ENCODE data around the gene TEDC1. TPM values are rescaled to one million over a fixed set of nuclear protein-coding genes. Genes with fewer than 3 reads are reported as not detected.

TEDC1 gene
- total and polyA plus RNA-seq, 5 experiments from 2014 or later = 7.2 to 25.0 (median 10.1) TPM

DNA sequence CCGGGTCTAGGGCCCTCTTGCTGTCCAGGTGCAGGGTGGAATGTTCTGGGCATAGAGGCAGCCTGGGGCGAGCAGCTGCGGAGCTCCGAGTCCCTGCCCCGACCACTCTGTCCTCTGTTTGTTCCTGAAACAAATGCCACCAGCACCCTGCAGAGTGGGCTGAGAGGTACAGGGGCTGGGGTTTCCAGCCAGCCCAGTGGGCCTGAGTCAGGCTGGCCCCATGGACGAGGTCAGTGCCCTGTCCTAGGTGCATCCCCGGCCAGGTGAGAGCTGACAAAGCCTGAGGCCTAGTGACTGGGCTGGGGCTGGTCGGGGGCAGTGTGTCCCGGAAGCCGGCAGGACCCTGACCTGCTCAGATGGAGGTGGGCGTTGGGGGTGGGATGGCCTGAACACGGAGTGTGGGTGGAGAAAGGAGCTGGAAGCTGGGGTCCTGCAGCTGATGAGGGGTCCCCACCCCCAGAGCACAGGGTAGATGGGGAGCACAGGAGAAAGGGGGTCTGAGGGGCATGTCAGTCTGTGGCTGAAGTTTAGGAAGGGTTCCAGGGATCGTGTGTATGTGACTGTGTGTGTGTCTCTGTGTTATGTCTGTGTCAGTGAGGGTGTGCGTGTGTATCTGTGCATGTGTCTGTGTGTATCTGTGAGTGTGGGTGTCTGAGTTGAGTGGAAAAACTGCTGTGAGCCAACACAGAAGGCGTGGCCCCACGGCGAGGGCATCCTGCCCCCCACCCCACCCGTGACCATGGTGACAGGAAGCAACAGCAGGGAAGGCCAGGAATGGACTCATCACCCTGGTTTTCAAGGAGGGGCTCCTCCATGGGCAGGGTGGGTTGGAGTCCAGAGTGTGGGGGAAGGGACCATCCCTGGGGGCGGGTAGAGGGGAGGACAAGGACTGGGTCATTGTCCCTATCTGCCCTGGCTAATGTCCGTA is 6.7 kb upstream of the TEDC1 start:
- Mint-ChIP-seq H3K9me3 (no peaks in the 10 kb centered on the region), H3K27me3 (no peaks in the 10 kb centered on the region), H3K4me1 (peaks cover 32 to 81% (median 66%) of the 10 kb centered on the region in 4 donors), H3K27ac (peak overlapping the region; percentile 95 to 100 (median 98)), H3K36me3 (no peaks in the 10 kb centered on the region), H3K4me3 (peak overlapping the region; percentile 20 to 88 (median 68))
- DNase-seq (peak in 8 of 10 donors; percentile 54 to 93 (median 76)), ATAC-seq (peak; percentile 11 to 16)
- POLR2A ChIA-PET = no interaction called here

DNA sequence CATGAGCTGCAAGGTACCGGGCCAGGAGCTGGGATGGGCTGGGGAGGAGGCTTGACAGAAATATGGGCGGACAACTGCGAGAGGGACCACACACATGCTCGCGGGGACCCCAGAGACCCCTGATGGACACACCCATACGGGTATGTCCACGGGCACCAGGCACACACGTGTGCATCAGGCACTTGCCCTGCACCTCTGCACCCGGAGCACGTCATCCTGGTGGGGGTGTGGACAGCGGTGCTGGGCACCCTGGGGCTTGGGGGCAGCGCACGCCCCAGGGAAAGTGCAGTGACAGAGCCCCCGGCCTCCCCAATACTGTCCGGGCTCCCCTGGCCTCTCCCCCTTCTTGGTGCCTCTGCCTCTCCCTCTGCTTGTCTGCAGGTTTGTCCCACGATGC is 6.1 kb upstream of the TEDC1 start:
- no peaks in the 10 kb centered on the region for H3K36me3 Mint-ChIP-seq
- DNase-seq = peak in 1 of 10 donors; percentile 27
- H3K27ac Mint-ChIP-seq = peak overlapping the region; percentile 95 to 100 (median 98)
- peak overlapping the region in 6 of 10 donors; percentile 64 to 88 (median 74) for H3K4me3 Mint-ChIP-seq
- POLR2A ChIA-PET = no interaction called here
- no peaks in the 10 kb centered on the region for H3K27me3 Mint-ChIP-seq
- H3K9me3 Mint-ChIP-seq = no peaks in the 10 kb centered on the region
- peaks cover 32 to 82% (median 63%) of the 10 kb centered on the region in 4 donors for H3K4me1 Mint-ChIP-seq
- ATAC-seq = no peak

DNA sequence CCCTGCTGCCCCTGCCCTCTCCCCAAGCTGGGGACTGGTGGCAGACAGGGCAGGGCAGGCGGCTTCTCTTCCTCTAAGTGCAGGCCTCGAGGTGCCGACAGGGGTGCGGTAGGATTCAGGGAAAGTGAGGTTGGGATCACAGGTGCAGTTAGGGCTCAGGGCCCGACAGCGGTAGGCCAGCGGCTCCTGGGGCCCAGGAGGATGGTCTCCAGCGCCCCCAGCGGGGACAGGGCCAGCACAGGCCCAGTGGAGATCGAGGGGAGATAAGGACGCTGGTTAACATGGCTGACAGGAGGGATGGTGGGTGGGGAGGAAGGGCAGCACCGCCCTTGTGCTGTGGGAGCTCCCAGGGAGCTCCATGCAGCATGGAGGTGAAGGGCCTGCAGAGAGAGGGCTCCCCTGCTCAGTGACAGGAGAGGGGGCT is 5.3 kb upstream of the TEDC1 start:
- peaks cover 0 to 1% (median 0%) of the 10 kb centered on the region in 5 donors for H3K27me3 Mint-ChIP-seq
- peaks cover 28 to 74% (median 56%) of the 10 kb centered on the region in 4 donors for H3K4me1 Mint-ChIP-seq
- H3K27ac Mint-ChIP-seq = peak overlapping the region; percentile 68 to 100 (median 98)
- ATAC-seq = no peak
- peak overlapping the region; percentile 36 to 88 (median 64) for H3K4me3 Mint-ChIP-seq
- peak in 8 of 10 donors; percentile 41 to 78 (median 55) for DNase-seq
- no peaks in the 10 kb centered on the region for H3K9me3 Mint-ChIP-seq
- H3K36me3 Mint-ChIP-seq = no peaks in the 10 kb centered on the region
- POLR2A ChIA-PET = interaction anchor here (1.2 kb wide), 1 partner anchor 8 kb away, joined by 3 read pairs; no protein-coding TSS in a partner anchor

DNA sequence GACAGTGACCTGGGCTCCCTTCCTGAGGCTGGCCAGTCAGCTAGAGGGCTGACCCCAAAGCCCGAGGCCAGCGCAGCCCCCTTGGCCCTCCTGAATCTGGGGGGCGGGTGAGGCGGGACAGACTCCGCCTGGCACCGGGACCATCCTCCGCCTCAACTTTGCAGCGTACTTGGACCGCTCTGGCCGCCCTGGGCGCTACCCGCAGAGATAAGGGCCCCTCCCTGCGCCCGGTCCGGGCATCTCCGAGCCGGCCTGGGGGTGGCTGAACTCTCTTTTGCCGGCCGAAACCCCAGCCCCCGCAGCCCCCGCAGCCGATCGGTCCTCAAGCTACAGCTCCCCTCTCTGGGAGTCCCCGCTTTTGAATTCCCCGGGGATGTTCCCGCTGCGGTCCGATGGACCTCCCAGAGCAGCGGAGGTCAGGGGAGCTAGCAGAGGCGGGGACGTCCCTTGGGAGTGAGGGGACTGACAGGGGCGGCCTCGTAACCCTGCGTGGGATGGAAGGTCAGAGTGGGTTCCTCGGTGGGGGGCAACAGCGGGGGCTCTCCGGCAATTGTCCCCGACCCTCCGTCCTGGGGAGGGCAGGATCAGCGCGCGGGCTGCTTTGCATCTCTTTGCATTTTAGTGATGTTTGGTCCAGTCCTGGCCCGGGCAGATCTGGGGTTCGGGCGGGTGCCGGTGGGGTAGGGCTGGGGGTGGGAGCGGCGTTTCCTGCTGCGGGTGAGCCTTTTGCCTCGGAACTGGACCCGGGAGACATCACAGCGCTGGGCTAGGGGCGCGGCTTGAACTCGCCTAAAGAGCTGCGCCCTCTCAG is 4.7 kb upstream of the TEDC1 start, which contains the start of gene CRIP1:
CRIP1 (plus strand) TSS at position 724 of the 811 bp plus-strand sequence. CDS start 374 bp downstream, outside the sequence.
- Mint-ChIP-seq H3K36me3 (no peaks in the 10 kb centered on the region), H3K4me3 (peak within 1 kb of the TSS; percentile 77 to 96 (median 88)), H3K9me3 (no peaks in the 10 kb centered on the region), H3K4me1 (peaks cover 23 to 68% (median 52%) of the 10 kb centered on the region in 4 donors), H3K27me3 (peaks cover 0 to 4% (median 0%) of the 10 kb centered on the region in 5 donors), H3K27ac (peak within 1 kb of the TSS; percentile 87 to 100 (median 98))
- POLR2A ChIA-PET = interaction anchor here (1.2 kb wide), 1 partner anchor 9 kb away, joined by 3 read pairs; no protein-coding TSS in a partner anchor
- DNase-seq = peak in 1 of 10 donors; percentile 16
- ATAC-seq = no peak

DNA sequence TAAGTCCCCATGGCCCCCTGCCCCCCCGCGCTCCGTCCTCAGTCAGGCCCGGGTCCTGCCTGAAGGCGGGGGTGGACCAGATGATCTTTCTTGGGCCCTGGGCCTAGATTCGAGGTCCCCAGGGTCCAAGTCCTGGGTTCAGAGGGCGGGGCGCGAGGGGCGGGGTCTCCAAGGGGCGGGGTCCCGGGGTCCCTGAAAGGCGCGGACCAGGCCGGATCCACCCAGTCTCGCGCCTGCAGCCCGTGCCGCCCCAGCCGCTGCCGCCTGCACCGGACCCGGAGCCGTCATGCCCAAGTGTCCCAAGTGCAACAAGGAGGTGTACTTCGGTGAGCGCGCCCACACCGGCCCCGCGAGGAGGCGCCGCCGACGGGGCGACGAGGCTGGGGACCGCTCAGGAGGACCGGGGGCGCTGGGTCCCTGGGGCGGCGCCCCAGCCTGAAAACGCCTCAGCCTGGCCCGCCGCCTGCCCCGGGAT is 4.0 kb upstream of the TEDC1 start:
- Mint-ChIP-seq H3K4me3 (peak overlapping the region; percentile 61 to 96 (median 88)), H3K36me3 (no peaks in the 10 kb centered on the region), H3K9me3 (no peaks in the 10 kb centered on the region), H3K4me1 (peaks cover 24 to 68% (median 51%) of the 10 kb centered on the region in 4 donors), H3K27ac (peak overlapping the region in 9 of 10 donors; percentile 96 to 100 (median 99)), H3K27me3 (peaks cover 0 to 4% (median 0%) of the 10 kb centered on the region in 5 donors)
- ATAC-seq (no peak), DNase-seq (peak in 6 of 10 donors; percentile 40 to 76 (median 48))
- POLR2A ChIA-PET = interaction anchor here (1.2 kb wide), 1 partner anchor 9 kb away, joined by 3 read pairs; no protein-coding TSS in a partner anchor

DNA sequence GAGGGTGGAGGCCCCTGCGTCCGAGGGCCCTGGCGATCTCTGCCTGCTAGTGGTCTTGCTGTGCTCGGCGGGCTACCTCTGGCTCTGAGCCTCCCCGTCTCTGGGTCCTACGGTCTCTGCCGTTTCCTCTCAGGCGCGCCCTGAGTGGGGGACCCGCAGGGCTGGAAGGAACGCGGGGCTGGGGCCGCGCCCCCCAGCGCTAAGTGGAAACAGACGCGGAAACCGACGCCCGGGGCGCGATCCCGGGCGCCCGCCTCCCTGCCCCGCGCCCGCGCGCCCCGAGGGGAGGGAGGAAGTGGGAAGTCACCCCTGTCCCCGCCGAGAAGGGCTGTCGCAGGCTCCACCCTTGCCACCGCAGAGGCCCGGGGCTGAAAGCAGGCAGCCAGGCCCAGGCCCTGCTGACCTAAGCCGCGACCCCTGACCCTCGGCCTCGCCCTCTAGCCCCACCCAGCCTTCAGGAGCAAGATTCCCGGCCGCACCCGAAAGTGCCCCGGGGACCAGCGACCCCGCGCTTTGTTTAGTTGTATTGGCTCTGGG is 3.5 kb upstream of the TEDC1 start:
- ATAC-seq (peak; percentile 5 to 6), DNase-seq (peak; percentile 72 to 90 (median 82))
- H3K27me3 Mint-ChIP-seq = peaks cover 0 to 4% (median 0%) of the 10 kb centered on the region in 5 donors
- H3K9me3 Mint-ChIP-seq = no peaks in the 10 kb centered on the region
- H3K4me1 Mint-ChIP-seq = peaks cover 19 to 64% (median 47%) of the 10 kb centered on the region in 4 donors
- peak overlapping the region; percentile 77 to 96 (median 88) for H3K4me3 Mint-ChIP-seq
- H3K36me3 Mint-ChIP-seq = no peaks in the 10 kb centered on the region
- POLR2A ChIA-PET = interaction anchor here (3.0 kb wide), 1 partner anchor 15 kb away, joined by 16 read pairs; no protein-coding TSS in a partner anchor
- H3K27ac Mint-ChIP-seq = peak overlapping the region; percentile 81 to 100 (median 97)

DNA sequence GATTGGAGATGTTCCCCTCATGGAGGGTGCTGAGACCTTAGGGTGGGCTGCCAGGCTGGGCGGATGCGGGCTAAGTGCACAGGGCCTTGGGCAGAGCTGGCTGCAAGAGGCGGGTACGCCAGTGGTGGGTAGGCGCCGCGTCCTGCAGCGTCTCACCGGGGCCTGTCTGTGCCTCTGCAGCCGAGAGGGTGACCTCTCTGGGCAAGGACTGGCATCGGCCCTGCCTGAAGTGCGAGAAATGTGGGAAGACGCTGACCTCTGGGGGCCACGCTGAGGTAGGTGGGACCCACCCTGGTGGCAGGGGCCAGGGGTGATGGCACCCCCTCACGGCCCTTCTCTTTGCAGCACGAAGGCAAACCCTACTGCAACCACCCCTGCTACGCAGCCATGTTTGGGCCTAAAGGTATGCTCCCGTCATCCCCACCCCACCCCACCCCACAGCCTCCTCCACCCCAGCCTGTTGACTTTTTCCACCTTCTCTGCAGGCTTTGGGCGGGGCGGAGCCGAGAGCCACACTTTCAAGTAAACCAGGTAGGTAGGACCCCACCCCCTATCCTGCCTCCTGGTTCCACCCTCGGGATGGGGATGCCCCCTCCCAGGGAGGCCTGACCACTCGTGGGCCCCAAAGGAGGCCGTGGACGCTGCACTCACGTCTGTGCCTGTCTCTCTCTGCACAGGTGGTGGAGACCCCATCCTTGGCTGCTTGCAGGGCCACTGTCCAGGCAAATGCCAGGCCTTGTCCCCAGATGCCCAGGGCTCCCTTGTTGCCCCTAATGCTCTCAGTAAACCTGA is 2.9 kb upstream of the TEDC1 start:
- peaks cover 0 to 4% (median 0%) of the 10 kb centered on the region in 5 donors for H3K27me3 Mint-ChIP-seq
- POLR2A ChIA-PET = interaction anchor here (1.6 to 5.3 kb wide), 5 partner anchors 9 to 90 kb away, joined by 4 to 165 read pairs (median 30); partner anchors contain the start of genes TEX22 and TMEM121
- H3K9me3 Mint-ChIP-seq = no peaks in the 10 kb centered on the region
- no peak for ATAC-seq
- peak overlapping the region; percentile 77 to 96 (median 88) for H3K4me3 Mint-ChIP-seq
- DNase-seq = peak in 4 of 10 donors; percentile 18 to 75 (median 32)
- peaks cover 19 to 58% (median 44%) of the 10 kb centered on the region in 4 donors for H3K4me1 Mint-ChIP-seq
- peak overlapping the region; percentile 81 to 100 (median 98) for H3K27ac Mint-ChIP-seq
- H3K36me3 Mint-ChIP-seq = no peaks in the 10 kb centered on the region

DNA sequence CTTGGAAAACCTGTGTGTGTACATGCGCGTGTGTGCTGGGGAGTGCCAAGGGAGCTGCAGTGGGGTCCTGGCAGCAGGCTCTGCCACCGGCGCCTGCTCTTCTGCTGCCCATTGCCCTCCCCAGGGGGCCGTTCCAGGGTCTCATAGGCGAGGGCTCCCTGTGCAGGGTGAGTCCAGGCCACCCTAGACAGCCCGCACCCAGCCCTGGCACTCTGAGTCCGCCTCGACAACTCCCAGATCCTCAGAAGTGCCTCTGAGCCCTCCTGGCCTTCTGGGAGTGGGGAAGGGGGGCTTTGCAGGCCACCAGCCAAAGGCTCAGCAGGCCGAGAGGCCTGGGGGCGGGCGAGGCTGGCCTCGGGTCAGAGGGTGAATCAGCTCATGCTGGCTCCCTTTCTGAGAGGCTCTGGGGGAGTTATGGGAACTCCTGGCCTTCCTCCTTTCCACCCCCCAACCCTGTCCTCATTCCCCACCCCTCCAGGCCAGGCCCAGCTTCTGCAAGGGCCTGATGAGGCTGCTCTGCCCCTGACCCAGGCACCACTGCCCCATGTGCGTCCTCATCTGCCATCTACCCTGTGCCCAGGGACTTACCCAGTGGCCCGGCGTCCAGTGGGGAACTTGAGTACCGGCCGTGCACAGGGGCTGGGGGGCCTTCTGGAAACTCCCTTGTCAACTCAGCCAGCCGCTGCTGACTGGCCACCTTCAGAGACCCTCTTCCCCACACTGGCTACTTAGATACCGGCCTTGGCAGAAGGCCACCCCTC is 2.1 kb upstream of the TEDC1 start:
- POLR2A ChIA-PET = interaction anchor here (0.6 to 5.3 kb wide), 18 partner anchors 10 to 736 kb away, joined by 3 to 165 read pairs (median 4); partner anchors contain the start of genes PACS2, SIVA1, TEX22 and TMEM121
- ATAC-seq = no peak
- DNase-seq = peak in 2 of 10 donors; percentile 11 to 13
- H3K27ac Mint-ChIP-seq = peak overlapping the region; percentile 92 to 100 (median 99)
- H3K9me3 Mint-ChIP-seq = no peaks in the 10 kb centered on the region
- peaks cover 19 to 54% (median 44%) of the 10 kb centered on the region in 4 donors for H3K4me1 Mint-ChIP-seq
- no peaks in the 10 kb centered on the region for H3K36me3 Mint-ChIP-seq
- peaks cover 0 to 4% (median 0%) of the 10 kb centered on the region in 5 donors for H3K27me3 Mint-ChIP-seq
- peak overlapping the region; percentile 81 to 96 (median 90) for H3K4me3 Mint-ChIP-seq

DNA sequence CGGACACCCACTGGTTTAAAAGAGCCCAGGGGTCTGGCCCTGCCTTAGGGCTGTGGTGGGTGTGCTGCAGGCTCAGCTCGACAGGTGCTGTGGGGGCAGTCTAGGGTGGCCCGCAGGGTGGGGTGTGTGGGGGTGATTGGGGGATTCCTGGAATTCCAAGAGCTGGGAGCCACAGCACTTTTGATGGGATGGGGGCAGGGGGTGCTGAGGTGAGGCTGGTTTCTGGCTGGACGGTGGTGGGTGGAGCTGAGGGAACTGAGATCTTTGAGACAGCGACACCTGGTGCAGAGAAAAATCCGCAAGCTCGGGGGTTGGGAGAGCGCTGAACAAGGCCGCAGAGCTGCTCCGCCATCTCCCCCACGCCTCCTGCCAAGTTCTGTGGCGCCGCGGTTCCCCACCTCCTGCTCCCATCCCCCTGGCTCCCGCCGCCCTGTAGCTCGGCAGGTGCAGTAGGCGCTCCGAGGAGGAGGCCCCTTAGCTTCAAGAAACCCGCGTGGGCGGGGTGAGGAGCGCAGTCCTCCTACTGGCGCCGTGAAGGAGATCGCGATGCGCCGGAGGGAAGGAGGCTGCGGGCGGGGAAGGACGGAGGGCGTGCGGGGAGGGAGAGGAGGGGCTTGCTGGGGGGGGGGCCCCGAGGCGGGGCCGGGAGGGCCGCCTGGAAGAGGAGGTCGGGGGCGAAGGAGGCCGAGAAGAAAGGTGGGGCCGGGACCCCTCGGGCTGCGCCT is 1.3 kb upstream of the TEDC1 start:
- DNase-seq = peak; percentile 78 to 94 (median 88)
- peak overlapping the region; percentile 81 to 96 (median 90) for H3K4me3 Mint-ChIP-seq
- POLR2A ChIA-PET = interaction anchor here (0.6 to 5.3 kb wide), 27 partner anchors 10 to 737 kb away, joined by 3 to 165 read pairs (median 4); partner anchors contain the start of genes BRF1, PACS2, SIVA1 and TEX22
- no peaks in the 10 kb centered on the region for H3K36me3 Mint-ChIP-seq
- H3K9me3 Mint-ChIP-seq = no peaks in the 10 kb centered on the region
- H3K27me3 Mint-ChIP-seq = peaks cover 0 to 4% (median 0%) of the 10 kb centered on the region in 5 donors
- peaks cover 13 to 47% (median 37%) of the 10 kb centered on the region in 4 donors for H3K4me1 Mint-ChIP-seq
- ATAC-seq = peak; percentile 10 to 12
- peak overlapping the region; percentile 92 to 100 (median 99) for H3K27ac Mint-ChIP-seq

DNA sequence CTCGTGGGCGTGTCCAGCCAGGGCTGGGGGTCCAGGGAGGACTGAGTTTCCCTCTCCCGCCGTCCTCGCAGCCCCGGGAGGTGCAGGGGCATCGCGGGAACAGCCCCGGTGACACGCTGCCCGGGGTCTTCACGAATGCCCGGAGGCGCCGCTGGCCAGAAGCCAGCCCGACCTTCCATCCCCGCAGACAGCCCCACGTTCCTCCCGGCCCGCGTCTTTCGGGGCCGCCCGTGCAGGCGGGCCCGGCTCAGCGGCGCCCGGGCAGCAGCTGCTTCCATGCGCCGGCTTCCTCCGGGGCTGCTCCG is 827 bp upstream of the TEDC1 start:
- peak in 1 of 2 donors; percentile 3 for ATAC-seq
- POLR2A ChIA-PET = interaction anchor here (0.7 to 5.3 kb wide), 19 partner anchors 11 to 738 kb away, joined by 3 to 165 read pairs (median 4); partner anchors contain the start of genes BRF1, PACS2, SIVA1 and TEX22
- no peaks in the 10 kb centered on the region for H3K9me3 Mint-ChIP-seq
- H3K27ac Mint-ChIP-seq = peak overlapping the region in 8 of 10 donors; percentile 93 to 100 (median 99)
- H3K36me3 Mint-ChIP-seq = no peaks in the 10 kb centered on the region
- H3K4me3 Mint-ChIP-seq = peak overlapping the region in 7 of 10 donors; percentile 81 to 96 (median 90)
- H3K27me3 Mint-ChIP-seq = peaks cover 0 to 4% (median 0%) of the 10 kb centered on the region in 5 donors
- peaks cover 13 to 41% (median 32%) of the 10 kb centered on the region in 4 donors for H3K4me1 Mint-ChIP-seq
- DNase-seq = no peak
